ENCODE results near the gene NUP160.

DNA sequence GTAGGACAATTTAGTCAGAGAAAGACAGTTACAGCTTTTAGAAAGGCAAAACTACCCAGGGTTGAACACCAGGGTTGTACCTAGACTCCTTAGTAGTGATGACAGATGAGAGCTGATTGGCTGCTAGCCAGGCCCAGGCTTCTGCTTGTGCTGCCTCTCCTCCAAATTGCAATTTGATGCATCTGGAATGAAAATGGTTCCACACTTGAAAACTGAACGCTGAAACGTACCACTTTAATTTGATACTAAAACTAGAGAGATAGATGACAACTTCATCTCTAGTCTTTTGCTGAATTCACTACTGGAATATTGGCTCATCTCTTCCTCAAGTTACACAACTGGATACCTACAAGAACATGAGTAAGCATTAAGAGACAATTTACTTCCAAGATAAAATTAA lies 61.8 kb downstream of the NUP160 start:
- TF ChIP-seq POLR2A (IDR thresholded peaks at IDR 0.05) = no peak
- TF ChIP-seq, protein P1, sequence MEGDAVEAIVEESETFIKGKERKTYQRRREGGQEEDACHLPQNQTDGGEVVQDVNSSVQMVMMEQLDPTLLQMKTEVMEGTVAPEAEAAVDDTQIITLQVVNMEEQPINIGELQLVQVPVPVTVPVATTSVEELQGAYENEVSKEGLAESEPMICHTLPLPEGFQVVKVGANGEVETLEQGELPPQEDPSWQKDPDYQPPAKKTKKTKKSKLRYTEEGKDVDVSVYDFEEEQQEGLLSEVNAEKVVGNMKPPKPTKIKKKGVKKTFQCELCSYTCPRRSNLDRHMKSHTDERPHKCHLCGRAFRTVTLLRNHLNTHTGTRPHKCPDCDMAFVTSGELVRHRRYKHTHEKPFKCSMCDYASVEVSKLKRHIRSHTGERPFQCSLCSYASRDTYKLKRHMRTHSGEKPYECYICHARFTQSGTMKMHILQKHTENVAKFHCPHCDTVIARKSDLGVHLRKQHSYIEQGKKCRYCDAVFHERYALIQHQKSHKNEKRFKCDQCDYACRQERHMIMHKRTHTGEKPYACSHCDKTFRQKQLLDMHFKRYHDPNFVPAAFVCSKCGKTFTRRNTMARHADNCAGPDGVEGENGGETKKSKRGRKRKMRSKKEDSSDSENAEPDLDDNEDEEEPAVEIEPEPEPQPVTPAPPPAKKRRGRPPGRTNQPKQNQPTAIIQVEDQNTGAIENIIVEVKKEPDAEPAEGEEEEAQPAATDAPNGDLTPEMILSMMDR (IDR thresholded peaks at IDR 0.05) = no peak
